Right kidney (tissue), 1 donor: Measurements from ENCODE around the gene CD300C.
"Not testable (repeated sequence)": the region's sequence is repeated elsewhere in the genome, so short reads cannot be mapped to it uniquely, and the experiment has no call there.

Experiments
- DNase-seq: peaks from one replicate; pipeline ENCODE4 v3.0.0-alpha.2; 2016

Gene CD300C

GRCh38 chr17:74561586-74561985 lies 15.7 kb upstream of the CD300C start:
- DNase-seq: no peak

DNA sequence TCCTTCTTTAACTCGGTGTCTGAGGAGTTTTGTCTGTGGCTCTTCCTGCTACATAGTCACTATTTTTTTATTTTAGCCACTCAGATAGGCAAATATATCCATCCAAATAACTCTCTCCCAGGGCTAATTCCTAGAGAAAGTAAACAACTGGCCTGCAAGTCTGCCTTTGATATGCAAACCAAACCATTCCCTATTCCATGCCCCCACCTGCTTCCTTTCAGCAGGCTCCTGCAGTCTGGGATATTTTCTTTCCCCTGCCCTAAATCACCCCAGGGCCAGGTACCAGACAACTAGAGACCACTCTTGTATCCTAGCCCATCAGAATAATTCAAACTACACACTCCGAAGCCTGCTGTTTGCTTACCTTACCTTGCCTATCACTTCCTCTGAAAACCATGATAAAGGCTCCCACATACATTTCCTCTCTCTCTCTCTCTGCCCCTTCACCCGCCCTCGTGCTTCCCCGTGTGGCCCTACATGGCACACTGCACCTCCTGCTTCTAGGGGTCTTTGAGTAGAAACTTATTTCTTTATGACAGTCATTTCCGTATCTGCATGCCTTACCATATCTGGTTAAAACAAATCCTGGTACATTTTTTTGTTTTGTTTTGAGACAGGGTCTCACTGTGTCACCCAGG lies 13.1 kb upstream of the CD300C start:
- no peak for DNase-seq

- not testable (repeated sequence) for DNase-seq
Observed at GRCh38 chr17:74558402-74558801, 12.5 kb upstream of the CD300C start.

- DNase-seq: no peak
Observed at GRCh38 chr17:74555427-74555940, 9.6 kb upstream of the CD300C start.

- DNase-seq: no peak
Observed at GRCh38 chr17:74554909-74555308, 9.0 kb upstream of the CD300C start.

DNA sequence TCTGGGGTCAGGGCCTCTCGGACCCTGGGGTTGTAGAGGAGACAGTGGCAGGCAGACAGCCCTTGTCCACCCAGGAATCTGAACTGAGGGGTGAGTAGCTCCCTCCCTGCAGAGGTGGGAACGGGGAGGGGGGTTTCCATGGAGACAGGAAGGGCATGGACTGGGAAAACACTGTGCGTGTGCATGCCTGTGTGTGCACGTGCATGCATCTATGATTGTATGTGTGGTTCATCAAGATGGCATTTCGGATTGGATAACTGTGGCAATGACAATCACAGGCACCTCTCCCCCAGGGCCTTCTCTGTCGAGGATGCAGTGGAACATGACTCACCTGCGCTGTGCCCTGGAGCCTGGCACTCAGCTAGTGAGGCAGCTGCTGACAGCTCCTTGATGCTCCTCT lies 6.1 kb upstream of the CD300C start:
- no peak for DNase-seq

GRCh38 chr17:74550602-74551001 lies 4.7 kb upstream of the CD300C start:
- no peak for DNase-seq

- no peak for DNase-seq
Observed at GRCh38 chr17:74549343-74549742, 3.4 kb upstream of the CD300C start.

DNA sequence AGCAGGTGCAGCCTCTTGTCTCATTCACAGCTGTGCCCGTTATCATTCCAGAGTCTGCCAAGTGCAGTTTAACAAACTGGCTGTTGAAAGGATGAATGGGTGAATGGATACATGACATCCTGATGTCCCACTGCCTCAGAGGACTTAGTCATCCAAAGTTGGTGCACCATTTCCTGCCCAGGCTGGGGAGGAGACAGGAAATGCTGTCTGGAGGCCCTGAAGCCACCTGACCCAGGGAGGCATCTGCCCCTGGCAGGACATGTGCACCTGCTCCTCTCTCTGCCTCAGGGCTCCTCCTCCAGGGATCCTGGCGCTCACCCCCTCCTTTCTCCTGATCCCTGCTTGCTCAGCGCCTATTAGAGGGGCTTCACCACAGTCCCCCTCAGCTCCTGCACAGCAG lies 1.8 kb upstream of the CD300C start:
- no peak for DNase-seq

- no peak for DNase-seq
Observed at GRCh38 chr17:74547264-74547663, 1.3 kb upstream of the CD300C start.

DNA sequence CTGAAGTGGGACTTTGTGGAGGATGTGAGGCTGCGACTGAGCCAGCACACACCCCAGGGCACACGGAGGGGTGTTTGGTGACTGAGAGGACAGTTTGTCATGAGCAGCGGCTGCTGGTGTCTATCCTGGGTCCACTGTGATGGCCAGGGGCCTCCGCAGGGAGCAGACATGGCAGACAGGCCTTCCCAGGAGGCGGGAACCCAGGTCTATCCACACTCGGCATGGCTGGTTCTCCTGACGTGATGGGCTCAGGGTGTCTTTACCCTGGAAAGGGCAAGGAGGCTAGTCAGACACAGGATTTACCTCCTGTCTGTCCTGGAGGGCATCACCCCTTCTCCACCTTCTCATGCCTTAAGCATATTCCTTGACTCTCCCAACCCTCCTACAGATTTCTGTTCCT lies 671 bp upstream of the CD300C start:
- no peak for DNase-seq

DNA sequence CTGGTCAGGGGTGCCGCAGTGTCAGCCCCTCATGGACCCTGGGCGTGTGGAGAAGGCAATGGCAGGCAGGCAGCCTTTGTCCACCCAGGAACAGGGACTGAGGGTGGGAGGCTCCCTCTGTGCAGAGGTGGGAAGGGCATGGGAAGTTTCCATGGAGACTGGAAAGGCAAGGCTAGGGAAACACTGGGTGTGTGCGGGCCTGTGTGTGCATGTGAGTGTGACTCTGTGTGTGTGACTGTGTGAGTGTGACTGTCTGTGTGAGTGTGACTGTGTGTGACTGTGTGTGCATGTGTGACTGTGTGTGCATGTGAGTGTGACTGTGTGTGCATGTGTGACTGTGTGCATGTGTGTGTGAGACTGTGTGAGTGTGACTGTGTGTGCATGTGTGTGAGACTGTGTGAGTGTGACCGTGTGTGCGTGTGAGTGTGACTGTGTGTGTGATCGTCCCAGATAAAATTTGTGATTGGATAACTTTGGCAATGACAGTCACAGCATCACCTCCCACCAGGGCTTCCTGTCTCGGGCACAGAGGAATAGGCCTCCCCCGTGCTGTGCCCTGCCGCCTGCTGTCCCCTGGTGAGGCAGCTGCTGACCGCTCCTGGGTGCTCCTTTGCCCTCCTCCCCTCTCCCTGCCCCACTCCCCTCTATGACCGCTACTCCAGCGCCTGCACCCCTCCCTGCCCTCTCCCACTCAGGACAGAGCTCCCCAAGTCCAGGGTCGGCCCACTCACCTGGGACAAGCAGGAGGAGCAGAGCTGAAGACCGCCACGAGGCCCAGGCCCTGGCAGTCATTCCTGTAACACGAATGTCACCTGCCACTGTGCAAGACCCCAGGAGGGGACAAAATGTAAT lies 698 bp downstream of the CD300C start:
- DNase-seq: no peak

- no peak for DNase-seq
Observed at GRCh38 chr17:74543891-74544760, 1.8 kb downstream of the CD300C start.

GRCh38 chr17:74543406-74543805 lies 2.5 kb downstream of the CD300C start:
- DNase-seq: no peak

DNA sequence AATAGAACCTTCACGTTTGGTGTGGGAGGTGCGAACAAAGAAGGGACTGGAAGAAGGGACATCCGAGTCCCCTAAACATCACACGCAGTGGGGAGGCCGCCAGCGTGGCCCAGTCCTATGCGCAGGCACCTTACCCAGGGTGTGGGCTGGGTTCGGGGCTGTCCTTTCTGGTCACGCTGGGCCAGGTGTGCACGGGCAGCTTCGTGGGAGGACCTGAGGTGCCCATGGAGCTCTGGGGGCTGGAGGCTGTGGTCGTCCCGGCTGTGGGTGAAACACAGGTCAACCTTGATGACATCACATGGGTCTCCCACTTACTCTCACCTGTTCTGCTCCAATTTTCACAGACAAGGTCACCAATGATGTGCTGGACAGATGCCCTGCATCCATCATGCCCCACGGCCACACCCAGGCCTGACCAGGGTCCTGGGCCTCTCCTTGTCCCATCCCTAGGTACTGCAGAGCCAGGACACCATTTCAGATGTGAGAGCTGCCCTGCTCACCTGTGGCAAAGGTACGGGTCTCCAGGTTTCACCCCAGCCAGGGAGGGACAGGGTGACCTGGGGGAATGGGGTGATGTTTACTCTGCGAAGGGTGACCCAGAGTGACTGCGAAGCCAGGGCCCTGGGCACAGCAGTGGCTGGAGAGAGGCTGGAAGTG lies 3.1 kb downstream of the CD300C start:
- DNase-seq: no peak

DNA sequence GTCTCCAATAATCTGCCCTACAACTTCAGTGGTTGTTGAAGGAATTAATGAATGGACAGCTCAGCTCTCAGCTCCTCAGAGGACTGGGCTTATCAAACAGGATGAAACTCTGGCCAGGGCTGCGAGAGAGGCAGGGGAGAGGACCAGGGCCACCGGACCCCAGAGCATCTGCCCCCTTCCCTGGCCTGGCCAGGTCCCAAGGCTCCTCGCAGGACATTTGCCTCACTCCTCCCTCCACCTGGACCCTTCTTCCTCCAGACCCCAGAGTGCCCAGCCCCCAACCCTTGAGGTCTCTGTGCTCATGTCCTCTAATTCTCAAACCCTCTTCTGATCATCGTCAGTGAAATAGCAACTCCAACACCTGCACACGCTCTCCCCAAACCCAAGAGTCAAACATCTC lies 3.7 kb downstream of the CD300C start:
- DNase-seq: no peak

- no peak for DNase-seq
Observed at GRCh38 chr17:74541176-74542111, 4.5 kb downstream of the CD300C start.

DNA sequence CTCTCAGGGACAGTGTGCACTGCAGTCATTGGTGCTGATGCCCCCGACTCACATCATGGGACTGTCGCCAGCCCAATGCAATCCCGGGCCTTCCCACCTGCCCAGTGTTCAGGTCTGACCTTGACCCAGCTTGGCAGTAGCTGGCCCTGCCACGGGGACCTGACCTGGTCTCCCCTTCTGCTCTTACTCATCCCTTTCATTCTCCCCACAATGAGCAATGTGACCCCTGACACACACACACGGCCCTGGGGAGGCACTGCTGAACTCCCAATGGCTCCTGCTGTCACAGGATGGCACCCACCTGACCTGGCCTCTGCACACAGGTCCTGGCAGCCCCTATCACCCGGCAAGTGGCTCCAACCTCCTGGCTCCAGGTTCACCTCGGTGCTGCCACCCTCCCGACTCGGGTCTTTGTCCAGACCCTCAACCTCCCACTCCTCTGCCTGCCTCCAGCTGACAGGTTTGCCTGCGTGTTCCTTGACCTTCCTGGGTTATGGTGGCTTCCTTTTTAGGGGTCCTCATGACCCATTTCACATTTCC lies 6.6 kb downstream of the CD300C start:
- no peak for DNase-seq

DNA sequence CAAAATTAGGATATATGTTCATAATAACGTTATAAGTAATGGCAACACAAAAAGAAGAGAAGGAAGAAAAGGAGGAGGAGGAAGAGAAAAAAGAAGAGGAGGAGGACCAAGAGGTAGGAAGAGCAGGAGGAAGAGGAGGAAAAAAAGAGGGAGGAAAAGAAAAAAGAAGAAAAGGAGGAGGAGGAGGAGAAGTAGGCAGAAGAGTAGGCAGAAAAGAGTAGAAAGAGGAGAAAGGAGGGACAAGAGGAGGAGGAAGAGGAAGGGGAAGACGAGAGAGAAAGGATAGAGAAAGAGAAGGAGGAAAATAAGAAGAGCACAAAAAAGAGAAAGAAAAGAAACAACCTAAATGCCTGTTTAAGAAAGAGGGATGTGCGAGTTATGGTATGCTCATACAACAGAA lies 9.0 kb downstream of the CD300C start:
- DNase-seq: no peak

DNA sequence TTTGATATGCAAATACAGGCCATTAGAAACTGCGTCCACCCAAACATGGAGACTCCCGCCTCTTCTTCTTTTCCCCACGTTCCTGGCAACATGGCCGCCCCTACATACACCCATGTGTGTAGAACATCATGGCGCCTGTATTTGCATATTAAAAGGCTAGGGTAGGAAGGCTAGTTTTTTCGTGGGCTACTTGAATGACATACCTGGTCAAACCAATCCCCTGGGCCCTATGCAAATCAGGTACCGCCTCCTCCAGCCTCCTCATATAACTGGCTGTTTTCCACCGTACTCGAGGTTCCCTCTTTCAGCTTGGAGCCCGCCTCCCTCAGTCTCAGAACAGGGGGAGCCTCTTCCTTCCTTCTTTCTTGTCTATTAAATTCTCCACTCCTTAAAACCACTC lies 13.8 kb downstream of the CD300C start:
- DNase-seq: no peak

DNA sequence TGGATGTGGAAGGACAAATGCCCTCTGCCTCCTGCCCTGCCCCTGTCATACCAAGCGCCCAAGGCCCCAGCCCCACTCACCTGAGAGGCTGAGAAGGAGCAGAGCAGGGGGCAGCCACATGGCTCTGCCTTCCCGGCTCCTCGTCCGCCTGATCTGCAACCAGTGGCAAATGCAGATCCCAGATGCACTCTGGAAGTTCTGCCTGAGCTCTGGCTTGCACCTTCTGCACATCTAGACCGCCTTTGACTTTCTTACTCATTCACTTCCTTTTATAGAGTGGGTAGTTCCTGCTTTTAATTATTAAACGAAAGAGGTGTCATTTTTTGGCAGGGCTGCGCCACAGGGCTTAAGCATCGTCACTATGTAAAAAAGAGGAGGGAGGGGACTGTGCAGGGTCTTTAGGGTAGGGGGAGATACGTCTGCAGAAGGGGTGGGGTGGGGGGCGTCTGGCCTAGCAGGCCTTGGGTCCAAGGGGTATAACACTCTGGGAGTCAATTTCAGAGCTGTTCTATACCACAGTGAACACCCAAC lies 14.6 kb downstream of the CD300C start, which contains the start of gene CD300LB:
CD300LB (minus strand) TSS at position 245 of the 531 bp plus-strand sequence; CDS start at position 120, 125 bp downstream.
- no peak for DNase-seq
